ENCODE data around the gene DDR2.

GRCh38 chr1:162710780-162711465 lies 78.7 kb downstream of the DDR2 start:
- TF ChIP-seq CTCF (IDR thresholded peaks at IDR 0.05) (no peak), EP300 (IDR thresholded peaks at IDR 0.05) (no peak), POLR2A (IDR thresholded peaks at IDR 0.05) (no peak)
